Mesendoderm (in vitro differentiated cells): Measurements from ENCODE around the gene KRT13. TPM values are rescaled to one million over a fixed set of nuclear protein-coding genes. Genes with fewer than 3 reads are reported as not detected.
A peak's percentile ranks its signal among the peaks of the same experiment; 100 is the strongest.

ENCODE experiments used
- DNase-seq: peaks from one replicate; pipeline ENCODE4 v3.0.0; 2013
- H2AK5ac ChIP-seq: 2 replicates; pipeline ENCODE4 v1.6.1; 2013; ENCODE audit warnings: low read length, inconsistent platforms
- H2BK120ac ChIP-seq: 2 replicates; pipeline ENCODE4 v1.6.1; 2013; ENCODE audit warnings: low read depth, mild to moderate bottlenecking, low read length, moderate library complexity, mixed read lengths
- H2BK15ac ChIP-seq: replicated peaks from 2 replicates; pipeline ENCODE4 v1.6.1; 2013; ENCODE audit warnings: low read depth, mild to moderate bottlenecking, moderate library complexity
- H2BK5ac ChIP-seq: 2 replicates; pipeline ENCODE4 v1.6.1; 2013; ENCODE audit warnings: low read length, inconsistent platforms
- H3K18ac ChIP-seq: 2 replicates; pipeline ENCODE4 v1.6.1; 2013; ENCODE audit warnings: mild to moderate bottlenecking, low read length, mixed read lengths
- H3K23ac ChIP-seq: one replicate; pipeline ENCODE4 v1.6.1; 2013; ENCODE audit warnings: low read length
- H3K27ac ChIP-seq: 2 replicates; pipeline ENCODE4 v1.5.1; 2013; ENCODE audit warnings: low read depth, mild to moderate bottlenecking, inconsistent platforms, low read length, moderate library complexity
- H3K27me3 ChIP-seq: 2 replicates; pipeline ENCODE4 v1.6.1; 2013; ENCODE audit warnings: low read length, control low read depth, mild to moderate bottlenecking, inconsistent platforms; ENCODE audit not compliant: insufficient read depth, poor library complexity
- H3K36me3 ChIP-seq: 2 replicates; pipeline ENCODE4 v1.6.1; 2013; ENCODE audit warnings: low read length, inconsistent platforms; ENCODE audit not compliant: control insufficient read depth, insufficient read depth
- H3K4ac ChIP-seq: one replicate; pipeline ENCODE4 v1.6.1; 2013; ENCODE audit warnings: low read depth, mild to moderate bottlenecking, low read length, moderate library complexity
- H3K4me1 ChIP-seq: 2 replicates; pipeline ENCODE4 v1.6.1; 2013; ENCODE audit warnings: low read depth, low read length, inconsistent platforms; ENCODE audit not compliant: control insufficient read depth
- H3K4me2 ChIP-seq: 2 replicates; pipeline ENCODE4 v1.6.1; 2013; ENCODE audit warnings: low read length
- H3K4me3 ChIP-seq: 2 replicates; pipeline ENCODE4 v1.5.1; 2013; ENCODE audit warnings: mild to moderate bottlenecking, low read length
- H3K56ac ChIP-seq: one replicate; pipeline ENCODE4 v1.6.1; 2013; ENCODE audit warnings: low read length
- H3K79me1 ChIP-seq: 2 replicates; pipeline ENCODE4 v1.6.1; 2013; ENCODE audit warnings: low read length, inconsistent platforms
- H3K79me2 ChIP-seq: 2 replicates; pipeline ENCODE4 v1.6.1; 2013; ENCODE audit warnings: mild to moderate bottlenecking, low read length; ENCODE audit not compliant: control insufficient read depth, insufficient read depth
- H3K9ac ChIP-seq: 2 replicates; pipeline ENCODE4 v1.6.1; 2013; ENCODE audit warnings: low read length, inconsistent platforms
- H4K5ac ChIP-seq: one replicate; pipeline ENCODE4 v1.6.1; 2013; ENCODE audit warnings: low read length
- H4K8ac ChIP-seq: one replicate; pipeline ENCODE4 v1.6.1; 2013; ENCODE audit warnings: low read depth, mild to moderate bottlenecking, control low read depth, low read length, moderate library complexity
- WGBS: extraction: QIAGEN DNeasy Blood & Tissue Kit; methylation state at CpG from one replicate; pipeline ENCODE4 v1.1.7; 2013; ENCODE audit warnings: low lambda C conversion rate, missing lambda C conversion rate; ENCODE audit not compliant: insufficient coverage; ENCODE audit errors: extremely low coverage; 5-methylcytosine and 5-hydroxymethylcytosine counted together
- small RNA-seq: library from polyadenylated mRNA; stranded (forward); fragments of <200 nt; extraction: miRNeasy Mini kit (QIAGEN cat#:217004); gene quantifications from one replicate; pipeline ENCODE3, GENCODE V24; 2013; ENCODE audit not compliant: insufficient read depth

Gene KRT13

GRCh38 chr17:41453066-41453465, 52.3 kb downstream of the KRT13 start:
- H3K4me1 ChIP-seq: no peaks in the 10 kb centered on the region
- no peaks in the 10 kb centered on the region for H3K79me1 ChIP-seq
- no peaks in the 10 kb centered on the region for H3K79me2 ChIP-seq
- H2BK15ac ChIP-seq: no peak overlapping the region
- no peak overlapping the region for H4K8ac ChIP-seq
- H3K4me3 ChIP-seq: no peak overlapping the region
- no peak overlapping the region for H3K27ac ChIP-seq
- no peak overlapping the region for H4K5ac ChIP-seq
- no CpG with 5 or more reads among the region's 3 CpGs for WGBS
- no peak overlapping the region for H3K4ac ChIP-seq
- no peak overlapping the region for H3K56ac ChIP-seq
- no peak overlapping the region for H2BK5ac ChIP-seq
- no peak overlapping the region for H3K9ac ChIP-seq
- no peak overlapping the region for H3K18ac ChIP-seq
- no peak overlapping the region for H2AK5ac ChIP-seq
- H3K36me3 ChIP-seq: no peaks in the 10 kb centered on the region
- no peak overlapping the region for H3K4me2 ChIP-seq
- no peaks in the 10 kb centered on the region for H3K27me3 ChIP-seq
- no peak overlapping the region for H2BK120ac ChIP-seq
- DNase-seq: no peak
- no peak overlapping the region for H3K23ac ChIP-seq

GRCh38 chr17:41452281-41452680, 53.1 kb downstream of the KRT13 start:
- H3K36me3 ChIP-seq: no peaks in the 10 kb centered on the region
- no peak overlapping the region for H3K56ac ChIP-seq
- H3K4me1 ChIP-seq: no peaks in the 10 kb centered on the region
- WGBS: no CpG with 5 or more reads among the region's 4 CpGs
- no peak overlapping the region for H3K4me2 ChIP-seq
- H3K4ac ChIP-seq: no peak overlapping the region
- no peak for DNase-seq
- no peak overlapping the region for H2BK15ac ChIP-seq
- H2BK5ac ChIP-seq: no peak overlapping the region
- H3K27ac ChIP-seq: no peak overlapping the region
- no peaks in the 10 kb centered on the region for H3K27me3 ChIP-seq
- no peak overlapping the region for H3K9ac ChIP-seq
- H3K4me3 ChIP-seq: no peak overlapping the region
- H3K23ac ChIP-seq: no peak overlapping the region
- H4K5ac ChIP-seq: no peak overlapping the region
- H3K79me2 ChIP-seq: no peaks in the 10 kb centered on the region
- H3K18ac ChIP-seq: no peak overlapping the region
- no peak overlapping the region for H2AK5ac ChIP-seq
- H4K8ac ChIP-seq: no peak overlapping the region
- no peaks in the 10 kb centered on the region for H3K79me1 ChIP-seq
- H2BK120ac ChIP-seq: no peak overlapping the region

DNA sequence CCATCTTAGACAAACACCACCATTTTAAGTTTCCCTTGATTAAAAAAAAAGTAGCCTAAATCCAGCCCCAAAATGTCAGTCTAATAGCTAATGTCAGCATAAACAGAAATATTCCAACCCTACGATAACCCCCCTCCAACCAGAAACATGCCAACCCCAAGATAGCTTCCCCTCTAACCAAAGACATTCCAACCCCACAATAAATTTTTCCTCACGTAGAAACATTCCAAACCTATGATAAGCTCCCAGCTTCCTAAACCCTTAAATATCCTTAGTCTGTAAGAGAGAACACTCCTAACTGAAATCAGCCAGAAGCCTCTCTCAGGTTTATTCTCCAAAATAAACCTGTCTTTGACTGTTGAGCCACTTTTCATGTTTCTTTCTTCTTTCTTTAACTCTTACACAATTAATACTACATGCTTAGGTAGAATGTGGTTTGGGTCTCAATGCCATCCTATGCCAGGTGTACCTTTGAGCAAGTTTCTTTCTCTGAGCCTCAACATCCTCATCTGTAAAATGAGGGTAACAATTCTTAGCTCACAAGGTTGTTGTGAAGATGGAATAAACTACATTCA, 54.2 kb downstream of the KRT13 start:
- Histone ChIP-seq H3K36me3 (no peaks in the 10 kb centered on the region), H2AK5ac (no peak overlapping the region), H3K4me1 (no peaks in the 10 kb centered on the region), H2BK5ac (no peak overlapping the region), H3K56ac (no peak overlapping the region), H2BK15ac (no peak overlapping the region), H4K8ac (no peak overlapping the region), H3K27ac (no peak overlapping the region), H2BK120ac (no peak overlapping the region), H3K79me2 (no peaks in the 10 kb centered on the region), H3K79me1 (no peaks in the 10 kb centered on the region), H4K5ac (no peak overlapping the region), H3K23ac (no peak overlapping the region), H3K9ac (no peak overlapping the region), H3K27me3 (no peaks in the 10 kb centered on the region), H3K4me2 (no peak overlapping the region), H3K4me3 (peak overlapping the region; percentile 12), H3K18ac (no peak overlapping the region), H3K4ac (no peak overlapping the region)
- WGBS: no CpG with 5 or more reads among the region's 2 CpGs
- no peak for DNase-seq

Small RNAs within 50 kb of the gene (small RNA-seq; reads per million reads assigned to genes)
- not detected for gene RNU2-32P
